HCT116 (cell line): ENCODE results near the gene UBA52.
"Not testable (repeated sequence)": the region's sequence is repeated elsewhere in the genome, so short reads cannot be mapped to it uniquely, and the experiment has no call there.

Source experiments
- EGR1 ChIP-seq: IDR thresholded peaks from 2 replicates; pipeline ENCODE4 v1.6.1; 2012; ENCODE audit warnings: low read depth
- EZH2 ChIP-seq: fragments of 200-600 bp; sonication (generic); IDR thresholded peaks from 2 replicates; pipeline ENCODE4 v1.6.1; 2017; ENCODE audit warnings: antibody characterized with exemption, mixed run types
- EZH2phosphoT487 ChIP-seq: fragments of 200-600 bp; IDR thresholded peaks from 2 replicates; pipeline ENCODE4 v1.6.1; 2018; ENCODE audit warnings: antibody characterized with exemption, borderline replicate concordance
- JUND ChIP-seq: IDR thresholded peaks from 2 replicates; pipeline ENCODE4 v1.6.1; 2012
- POLR2A ChIP-seq: IDR thresholded peaks from 2 replicates; pipeline ENCODE4 v1.7.0; 2011; ENCODE audit warnings: borderline replicate concordance; ENCODE audit not compliant: insufficient read depth, insufficient read length; ENCODE audit errors: extremely low read depth
- POLR2AphosphoS5 ChIP-seq: IDR thresholded peaks from 2 replicates; pipeline ENCODE4 v1.6.1; 2011; ENCODE audit warnings: mild to moderate bottlenecking, low read depth, low read length, moderate library complexity
- SIN3A ChIP-seq: IDR thresholded peaks from 2 replicates; pipeline ENCODE4 v1.6.1; 2012; ENCODE audit warnings: low read depth
- TF ChIP-seq, protein P1 (sequence below), 3 experiments: fragments of 200-600 bp in 1 of 3; sonication (generic) in 1 of 3; IDR thresholded peaks in 2 of 3; conservative IDR thresholded peaks in 1 of 3; 2 replicates each; pipeline ENCODE4 v1.5.1; 2012 to 2017; ENCODE audit warnings: low read depth in 2 of 3, low read length in 2 of 3, antibody characterized with exemption in 1 of 3, borderline replicate concordance in 1 of 3, control low read depth in 1 of 3, mild to moderate bottlenecking in 1 of 3, mixed read lengths in 1 of 3, mixed run types in 1 of 3, moderate library complexity in 1 of 3; ENCODE audit not compliant: insufficient read depth in 1 of 3
- TF ChIP-seq, protein P2 (sequence below): IDR thresholded peaks from 2 replicates; pipeline ENCODE4 v1.6.1; 2012; ENCODE audit warnings: low read depth
- TF ChIP-seq, protein P3 (sequence below): IDR thresholded peaks from 2 replicates; pipeline ENCODE4 v1.6.1; 2012

DNA sequence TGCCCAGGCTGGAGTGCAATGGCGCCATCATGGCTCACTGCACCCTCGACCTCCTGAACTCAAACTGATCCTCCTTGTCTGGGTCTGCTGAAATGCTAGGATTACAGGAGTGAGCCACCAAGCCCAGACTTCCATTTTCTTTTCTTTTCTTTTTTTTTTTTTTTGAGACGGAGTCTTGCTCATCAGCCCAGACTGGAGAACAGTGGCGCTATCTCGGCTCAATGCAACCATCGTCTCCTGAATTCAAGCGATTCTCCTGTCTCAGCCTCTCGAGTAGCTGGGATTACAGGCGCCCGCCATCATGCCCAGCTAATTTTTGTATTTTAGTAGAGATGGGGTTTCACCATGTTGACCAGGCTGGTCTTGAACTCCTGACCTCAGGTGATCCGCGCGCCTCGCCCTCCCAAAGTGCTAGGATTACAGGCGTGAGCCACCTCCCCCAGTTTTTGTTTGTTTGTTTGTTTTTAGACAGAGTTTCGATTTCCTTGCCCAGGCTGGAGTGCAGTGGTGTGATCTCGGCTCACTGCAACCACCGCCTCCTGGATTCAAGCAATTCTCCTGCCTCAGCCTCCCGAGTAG lies 48.7 kb upstream of the UBA52 start:
- not testable (repeated sequence) for TF ChIP-seq POLR2AphosphoS5, POLR2A, EZH2, EZH2phosphoT487, SIN3A, JUND, EGR1
- TF ChIP-seq, protein P1, sequence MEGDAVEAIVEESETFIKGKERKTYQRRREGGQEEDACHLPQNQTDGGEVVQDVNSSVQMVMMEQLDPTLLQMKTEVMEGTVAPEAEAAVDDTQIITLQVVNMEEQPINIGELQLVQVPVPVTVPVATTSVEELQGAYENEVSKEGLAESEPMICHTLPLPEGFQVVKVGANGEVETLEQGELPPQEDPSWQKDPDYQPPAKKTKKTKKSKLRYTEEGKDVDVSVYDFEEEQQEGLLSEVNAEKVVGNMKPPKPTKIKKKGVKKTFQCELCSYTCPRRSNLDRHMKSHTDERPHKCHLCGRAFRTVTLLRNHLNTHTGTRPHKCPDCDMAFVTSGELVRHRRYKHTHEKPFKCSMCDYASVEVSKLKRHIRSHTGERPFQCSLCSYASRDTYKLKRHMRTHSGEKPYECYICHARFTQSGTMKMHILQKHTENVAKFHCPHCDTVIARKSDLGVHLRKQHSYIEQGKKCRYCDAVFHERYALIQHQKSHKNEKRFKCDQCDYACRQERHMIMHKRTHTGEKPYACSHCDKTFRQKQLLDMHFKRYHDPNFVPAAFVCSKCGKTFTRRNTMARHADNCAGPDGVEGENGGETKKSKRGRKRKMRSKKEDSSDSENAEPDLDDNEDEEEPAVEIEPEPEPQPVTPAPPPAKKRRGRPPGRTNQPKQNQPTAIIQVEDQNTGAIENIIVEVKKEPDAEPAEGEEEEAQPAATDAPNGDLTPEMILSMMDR (IDR thresholded peaks at IDR 0.05 in 2 of 3, conservative IDR thresholded peaks at IDR 0.05 in 1 of 3; ENCODE audit: borderline replicate concordance in 1 of 3, insufficient read depth in 1 of 3, low read depth in 2 of 3, low read length in 2 of 3): not testable (repeated sequence)
- TF ChIP-seq, protein P2, sequence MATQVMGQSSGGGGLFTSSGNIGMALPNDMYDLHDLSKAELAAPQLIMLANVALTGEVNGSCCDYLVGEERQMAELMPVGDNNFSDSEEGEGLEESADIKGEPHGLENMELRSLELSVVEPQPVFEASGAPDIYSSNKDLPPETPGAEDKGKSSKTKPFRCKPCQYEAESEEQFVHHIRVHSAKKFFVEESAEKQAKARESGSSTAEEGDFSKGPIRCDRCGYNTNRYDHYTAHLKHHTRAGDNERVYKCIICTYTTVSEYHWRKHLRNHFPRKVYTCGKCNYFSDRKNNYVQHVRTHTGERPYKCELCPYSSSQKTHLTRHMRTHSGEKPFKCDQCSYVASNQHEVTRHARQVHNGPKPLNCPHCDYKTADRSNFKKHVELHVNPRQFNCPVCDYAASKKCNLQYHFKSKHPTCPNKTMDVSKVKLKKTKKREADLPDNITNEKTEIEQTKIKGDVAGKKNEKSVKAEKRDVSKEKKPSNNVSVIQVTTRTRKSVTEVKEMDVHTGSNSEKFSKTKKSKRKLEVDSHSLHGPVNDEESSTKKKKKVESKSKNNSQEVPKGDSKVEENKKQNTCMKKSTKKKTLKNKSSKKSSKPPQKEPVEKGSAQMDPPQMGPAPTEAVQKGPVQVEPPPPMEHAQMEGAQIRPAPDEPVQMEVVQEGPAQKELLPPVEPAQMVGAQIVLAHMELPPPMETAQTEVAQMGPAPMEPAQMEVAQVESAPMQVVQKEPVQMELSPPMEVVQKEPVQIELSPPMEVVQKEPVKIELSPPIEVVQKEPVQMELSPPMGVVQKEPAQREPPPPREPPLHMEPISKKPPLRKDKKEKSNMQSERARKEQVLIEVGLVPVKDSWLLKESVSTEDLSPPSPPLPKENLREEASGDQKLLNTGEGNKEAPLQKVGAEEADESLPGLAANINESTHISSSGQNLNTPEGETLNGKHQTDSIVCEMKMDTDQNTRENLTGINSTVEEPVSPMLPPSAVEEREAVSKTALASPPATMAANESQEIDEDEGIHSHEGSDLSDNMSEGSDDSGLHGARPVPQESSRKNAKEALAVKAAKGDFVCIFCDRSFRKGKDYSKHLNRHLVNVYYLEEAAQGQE: not testable (repeated sequence)
- TF ChIP-seq, protein P3, sequence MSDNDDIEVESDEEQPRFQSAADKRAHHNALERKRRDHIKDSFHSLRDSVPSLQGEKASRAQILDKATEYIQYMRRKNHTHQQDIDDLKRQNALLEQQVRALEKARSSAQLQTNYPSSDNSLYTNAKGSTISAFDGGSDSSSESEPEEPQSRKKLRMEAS: not testable (repeated sequence)
